Lung (tissue), 12 donors: ENCODE measurements around the gene ARAP1. TPM values are rescaled to one million over a fixed set of nuclear protein-coding genes. Genes with fewer than 3 reads are reported as not detected.

Experiments used
- ATAC-seq: fragments of 200-7000 bp; cut with Tn5 transposase; one replicate; pipeline ENCODE4 v1.9.1; 2020; ENCODE audit warnings: moderate number of reproducible peaks; ENCODE audit not compliant: insufficient read depth, low FRiP score
- DNase-seq, 3 donors: peaks; one replicate each; pipeline ENCODE4 v3.0.0-alpha.2; 2013 to 2017
- H3K27ac ChIP-seq, 2 donors: one replicate each; pipeline ENCODE4 v1.5.1; 2013; ENCODE audit warnings: mild to moderate bottlenecking in 2 of 2, moderate library complexity in 2 of 2, control low read depth in 1 of 2, inconsistent platforms in 1 of 2, low read depth in 1 of 2, low read length in 1 of 2
- H3K27me3 ChIP-seq, 3 donors: one replicate each; pipeline ENCODE4 v1.5.1; 2013; ENCODE audit warnings: low read length in 2 of 3; ENCODE audit not compliant: control insufficient read depth in 3 of 3, insufficient read depth in 3 of 3
- H3K36me3 ChIP-seq, 4 donors: one replicate each; pipeline ENCODE4 v1.5.1; 2013; ENCODE audit warnings: low read length in 4 of 4, mild to moderate bottlenecking in 1 of 4, moderate library complexity in 1 of 4; ENCODE audit not compliant: control insufficient read depth in 4 of 4, insufficient read depth in 4 of 4
- H3K4me1 ChIP-seq, 5 donors: one replicate each; pipeline ENCODE4 v1.5.1; 2013; ENCODE audit warnings: low read length in 5 of 5, mild to moderate bottlenecking in 2 of 5, moderate library complexity in 1 of 5; ENCODE audit not compliant: control insufficient read depth in 5 of 5, insufficient read depth in 5 of 5
- H3K4me3 ChIP-seq: one replicate; pipeline ENCODE4 v1.5.1; 2013; ENCODE audit warnings: mild to moderate bottlenecking, control low read depth, moderate library complexity
- H3K9ac ChIP-seq, 2 donors: one replicate each; pipeline ENCODE4 v1.5.1; 2013; ENCODE audit warnings: low read length in 2 of 2, control low read depth in 1 of 2; ENCODE audit not compliant: insufficient read depth in 1 of 2
- H3K9me3 ChIP-seq, 4 donors: one replicate each; pipeline ENCODE4 v1.5.1; 2013; ENCODE audit warnings: low read length in 3 of 4, mild to moderate bottlenecking in 1 of 4, moderate library complexity in 1 of 4; ENCODE audit not compliant: control insufficient read depth in 4 of 4, insufficient read depth in 3 of 4
- WGBS, 2 donors: extraction: QIAGEN DNeasy Blood & Tissue Kit; methylation state at CpG; one replicate each; pipeline ENCODE4 v1.1.7; 2013; 5-methylcytosine and 5-hydroxymethylcytosine counted together
- polyA plus RNA-seq, 2 donors: library from polyadenylated mRNA; stranded (reverse); fragments of 200-250 nt; gene quantifications; one replicate each; pipeline ENCODE4 v1.2.1, GENCODE V29; 2013
- total RNA-seq, 2 donors: library from RNA; depleted of rRNA in 1 of 2; stranded (reverse); fragments of >200 nt in 1 of 2; gene quantifications; one replicate each; pipeline ENCODE4 v1.2.1, GENCODE V29; 2014 to 2021
- TF ChIP-seq, protein P1 (sequence below): IDR thresholded peaks from 2 replicates; pipeline ENCODE4 v1.5.1; 2012; ENCODE audit warnings: mild to moderate bottlenecking; ENCODE audit errors: control extremely low read depth, extremely low read depth
- donor health status: control.
- donor health status: control.
- donor health status: Bipolar disorder and iron deficiency.
- donor health status: healthy.
- donor health status: DM: yes; HTN: yes; CAD: no.

ARAP1 gene
- total and polyA plus RNA-seq, 4 donors = 134 to 218 (median 173) TPM

DNA sequence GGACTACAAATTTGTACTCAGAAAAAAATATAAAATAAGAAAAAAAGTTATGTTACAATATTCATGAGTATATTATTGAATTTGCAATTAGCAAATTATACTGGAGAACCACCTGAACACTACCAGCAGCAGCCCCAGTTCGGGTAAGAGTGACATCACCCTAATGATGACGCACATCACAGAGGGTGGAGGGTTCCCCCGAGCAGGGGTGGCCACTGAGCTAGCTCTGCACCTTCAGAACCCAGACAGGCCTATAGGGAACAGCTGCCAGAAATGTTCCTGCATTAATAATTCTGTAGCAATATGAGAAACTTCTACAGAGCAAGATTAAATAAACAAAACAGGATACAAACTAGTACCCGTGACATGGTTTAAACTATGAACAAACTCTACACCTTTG lies 17.5 kb upstream of the ARAP1 start:
- 76 to 83% methylated on average over 4 of the region's 4 CpGs for WGBS, 2 donors

DNA sequence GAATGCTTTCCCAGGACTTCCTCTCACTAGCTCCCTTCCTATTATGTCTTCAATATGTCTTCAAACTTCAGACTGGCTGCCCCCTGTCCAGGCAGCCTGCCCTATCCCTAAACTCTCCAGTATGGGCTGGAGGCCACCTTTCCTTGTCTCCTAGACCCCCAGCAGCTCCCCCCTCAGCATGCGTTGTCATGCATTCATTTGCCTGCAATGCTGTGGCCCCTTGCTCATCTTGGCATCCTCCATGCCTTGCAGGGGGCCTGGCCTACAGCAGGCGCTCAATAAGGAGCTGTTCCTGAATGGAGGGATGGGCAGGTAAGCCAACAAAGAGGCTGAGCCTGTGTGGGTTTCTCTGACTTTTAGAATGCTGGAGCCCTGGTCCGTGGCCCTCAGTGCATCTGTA lies 16.4 kb upstream of the ARAP1 start:
- H3K4me1 ChIP-seq = peaks cover 0 to 12% (median 8%) of the 10 kb centered on the region in 5 donors

More for the DNA sequence above, 17.5 kb upstream of the ARAP1 start:
- TF ChIP-seq, protein P1, sequence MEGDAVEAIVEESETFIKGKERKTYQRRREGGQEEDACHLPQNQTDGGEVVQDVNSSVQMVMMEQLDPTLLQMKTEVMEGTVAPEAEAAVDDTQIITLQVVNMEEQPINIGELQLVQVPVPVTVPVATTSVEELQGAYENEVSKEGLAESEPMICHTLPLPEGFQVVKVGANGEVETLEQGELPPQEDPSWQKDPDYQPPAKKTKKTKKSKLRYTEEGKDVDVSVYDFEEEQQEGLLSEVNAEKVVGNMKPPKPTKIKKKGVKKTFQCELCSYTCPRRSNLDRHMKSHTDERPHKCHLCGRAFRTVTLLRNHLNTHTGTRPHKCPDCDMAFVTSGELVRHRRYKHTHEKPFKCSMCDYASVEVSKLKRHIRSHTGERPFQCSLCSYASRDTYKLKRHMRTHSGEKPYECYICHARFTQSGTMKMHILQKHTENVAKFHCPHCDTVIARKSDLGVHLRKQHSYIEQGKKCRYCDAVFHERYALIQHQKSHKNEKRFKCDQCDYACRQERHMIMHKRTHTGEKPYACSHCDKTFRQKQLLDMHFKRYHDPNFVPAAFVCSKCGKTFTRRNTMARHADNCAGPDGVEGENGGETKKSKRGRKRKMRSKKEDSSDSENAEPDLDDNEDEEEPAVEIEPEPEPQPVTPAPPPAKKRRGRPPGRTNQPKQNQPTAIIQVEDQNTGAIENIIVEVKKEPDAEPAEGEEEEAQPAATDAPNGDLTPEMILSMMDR = no peak
- H3K4me3 ChIP-seq = no peak overlapping the region
- no peak for DNase-seq
- H3K4me1 ChIP-seq = peaks cover 0 to 13% (median 8%) of the 10 kb centered on the region in 5 donors
- ATAC-seq = no peak
- no peaks in the 10 kb centered on the region for H3K36me3 ChIP-seq
- no peak overlapping the region for H3K27ac ChIP-seq
- peaks cover 0 to 1% (median 0%) of the 10 kb centered on the region in 4 donors for H3K9me3 ChIP-seq
- no peaks in the 10 kb centered on the region for H3K27me3 ChIP-seq
- no peak overlapping the region for H3K9ac ChIP-seq

DNA sequence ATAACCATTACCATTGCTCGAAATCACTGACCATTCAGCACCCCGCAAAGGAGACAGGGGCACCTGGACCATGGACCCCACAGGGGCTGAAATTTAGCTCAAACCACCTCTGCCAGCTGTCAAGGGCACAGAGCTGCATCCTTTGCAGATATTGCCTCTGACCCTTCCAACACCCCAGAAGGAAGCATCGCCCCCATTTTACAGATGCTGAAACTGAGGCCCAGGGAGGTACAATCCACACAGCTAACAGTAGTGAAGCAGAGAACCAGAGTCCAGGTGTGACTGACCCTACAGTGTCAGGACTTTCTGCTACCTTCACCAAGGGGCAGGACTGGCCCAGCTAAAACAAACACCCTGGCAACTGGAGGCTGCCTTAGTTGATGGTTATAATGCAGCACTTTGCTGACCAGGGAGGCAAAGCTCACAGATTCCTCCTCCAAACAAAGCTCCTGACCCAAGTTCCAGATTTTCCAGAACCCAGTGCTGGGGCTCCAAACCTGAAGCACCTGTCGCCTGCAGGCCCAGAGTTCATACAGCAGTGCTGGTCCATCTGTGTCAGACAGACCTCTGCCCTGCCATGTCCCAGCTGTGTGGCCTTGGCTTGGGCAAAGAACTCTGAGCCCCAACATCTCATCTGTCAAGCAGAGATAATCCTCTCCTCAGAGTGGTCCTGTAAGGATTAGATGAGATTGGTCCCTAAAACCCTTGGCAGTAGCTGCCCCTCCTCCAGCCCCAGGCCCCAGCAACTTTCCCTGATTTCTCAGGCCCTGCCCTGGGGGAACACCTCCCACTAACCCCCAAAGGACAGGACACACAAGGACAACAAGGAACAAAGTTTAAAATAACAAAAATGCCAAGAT lies 15.2 kb upstream of the ARAP1 start:
- no peak overlapping the region for H3K27ac ChIP-seq
- H3K9ac ChIP-seq = no peak overlapping the region
- peaks cover 0 to 7% (median under 1%) of the 10 kb centered on the region in 5 donors for H3K4me1 ChIP-seq
- no peak for DNase-seq
- H3K27me3 ChIP-seq = no peaks in the 10 kb centered on the region
- no peaks in the 10 kb centered on the region for H3K36me3 ChIP-seq
- TF ChIP-seq, protein P1 = no peak
- ATAC-seq = no peak
- no peak overlapping the region for H3K4me3 ChIP-seq
- 96 to 99% methylated on average over 4 of the region's 4 CpGs for WGBS, 2 donors
- H3K9me3 ChIP-seq = peaks cover 0 to 1% (median 0%) of the 10 kb centered on the region in 4 donors

More for the DNA sequence above, 16.4 kb upstream of the ARAP1 start:
- Histone ChIP-seq H3K27me3 (no peaks in the 10 kb centered on the region), H3K27ac (no peak overlapping the region), H3K4me3 (no peak overlapping the region), H3K9ac (no peak overlapping the region), H3K9me3 (peaks cover 0 to 1% (median 0%) of the 10 kb centered on the region in 4 donors), H3K36me3 (no peaks in the 10 kb centered on the region)
- TF ChIP-seq, protein P1 = no peak
- 93 to 94% methylated on average over 3 of the region's 3 CpGs for WGBS, 2 donors
- ATAC-seq (no peak), DNase-seq (no peak)
